ENCODE results near the gene ANXA11. TPM values are rescaled to one million over a fixed set of nuclear protein-coding genes. Genes with fewer than 3 reads are reported as not detected.
"Not testable (repeated sequence)": the region's sequence is repeated elsewhere in the genome, so short reads cannot be mapped to it uniquely, and the experiment has no call there.

The ANXA11 gene
- total RNA-seq, 2 donors from 2014 or later: 224 to 266 TPM

DNA sequence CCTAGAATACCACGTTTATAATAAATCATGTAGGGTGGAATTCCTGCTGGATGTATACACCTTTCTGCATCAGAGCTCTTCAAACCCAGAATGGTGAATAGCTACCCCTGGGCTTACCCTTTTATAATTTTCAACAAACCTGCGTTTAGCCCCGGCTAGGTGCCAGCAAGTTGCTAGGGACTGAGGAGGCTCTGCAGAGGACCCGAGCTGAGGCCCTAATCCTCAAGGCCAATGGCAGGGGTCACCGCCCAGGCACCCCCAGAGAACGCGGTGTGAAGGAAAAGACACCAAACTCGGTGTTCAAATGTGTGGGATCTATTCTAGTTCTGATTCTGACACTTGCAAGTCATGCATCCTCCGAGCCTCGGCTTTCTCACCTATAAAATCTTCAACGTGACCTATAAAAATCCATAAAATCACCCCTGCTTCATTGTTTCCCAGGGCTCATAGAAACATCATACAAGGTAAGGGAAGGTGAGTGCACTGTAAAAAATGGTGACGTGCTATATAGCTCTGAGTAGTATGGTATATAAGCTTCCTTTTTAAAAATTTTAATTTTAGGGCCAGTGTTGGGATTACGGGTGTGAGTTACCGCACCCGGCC lies 2.5 kb upstream of the ANXA11 start:
- H3K27ac ChIP-seq: peak overlapping the region; percentile 97 to 100
- DNase-seq (ENCODE audit: low spot score): no peak
- no peaks in the 10 kb centered on the region for H3K27me3 ChIP-seq
- peaks cover 0 to 38% of the 10 kb centered on the region in 2 donors for H3K4me1 ChIP-seq
- TF ChIP-seq, protein P1, sequence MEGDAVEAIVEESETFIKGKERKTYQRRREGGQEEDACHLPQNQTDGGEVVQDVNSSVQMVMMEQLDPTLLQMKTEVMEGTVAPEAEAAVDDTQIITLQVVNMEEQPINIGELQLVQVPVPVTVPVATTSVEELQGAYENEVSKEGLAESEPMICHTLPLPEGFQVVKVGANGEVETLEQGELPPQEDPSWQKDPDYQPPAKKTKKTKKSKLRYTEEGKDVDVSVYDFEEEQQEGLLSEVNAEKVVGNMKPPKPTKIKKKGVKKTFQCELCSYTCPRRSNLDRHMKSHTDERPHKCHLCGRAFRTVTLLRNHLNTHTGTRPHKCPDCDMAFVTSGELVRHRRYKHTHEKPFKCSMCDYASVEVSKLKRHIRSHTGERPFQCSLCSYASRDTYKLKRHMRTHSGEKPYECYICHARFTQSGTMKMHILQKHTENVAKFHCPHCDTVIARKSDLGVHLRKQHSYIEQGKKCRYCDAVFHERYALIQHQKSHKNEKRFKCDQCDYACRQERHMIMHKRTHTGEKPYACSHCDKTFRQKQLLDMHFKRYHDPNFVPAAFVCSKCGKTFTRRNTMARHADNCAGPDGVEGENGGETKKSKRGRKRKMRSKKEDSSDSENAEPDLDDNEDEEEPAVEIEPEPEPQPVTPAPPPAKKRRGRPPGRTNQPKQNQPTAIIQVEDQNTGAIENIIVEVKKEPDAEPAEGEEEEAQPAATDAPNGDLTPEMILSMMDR (IDR thresholded peaks at IDR 0.05): no peak
- peak overlapping the region; percentile 29 to 40 for H3K4me3 ChIP-seq
- no peaks in the 10 kb centered on the region for H3K9me3 ChIP-seq
- H3K36me3 ChIP-seq: no peaks in the 10 kb centered on the region

DNA sequence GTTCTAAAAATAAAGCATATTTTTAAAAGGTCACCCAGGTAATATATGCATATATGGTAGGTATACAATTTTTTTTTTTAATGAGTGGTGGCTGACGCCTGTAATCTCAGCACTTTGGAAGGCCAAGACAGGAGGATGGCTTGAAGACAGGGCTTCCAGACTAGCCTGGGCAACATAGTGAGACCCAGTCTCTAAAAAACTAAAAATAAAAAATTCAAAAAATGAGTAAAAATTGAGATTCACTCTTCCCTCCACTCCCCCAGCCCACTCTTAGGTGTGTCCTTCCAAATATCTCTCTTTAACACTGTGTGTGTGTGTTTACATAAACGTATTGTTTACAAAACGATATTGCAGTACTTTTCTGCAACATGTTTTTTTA lies 929 bp upstream of the ANXA11 start:
- Histone ChIP-seq H3K4me3 (no peak overlapping the region), H3K9me3 (no peaks in the 10 kb centered on the region), H3K27me3 (no peaks in the 10 kb centered on the region), H3K27ac (peak overlapping the region; percentile 97 to 100), H3K4me1 (peaks cover 0 to 54% of the 10 kb centered on the region in 2 donors), H3K36me3 (no peaks in the 10 kb centered on the region)
- TF ChIP-seq, protein P1 (IDR thresholded peaks at IDR 0.05): no peak
- DNase-seq (ENCODE audit: low spot score): no peak

DNA sequence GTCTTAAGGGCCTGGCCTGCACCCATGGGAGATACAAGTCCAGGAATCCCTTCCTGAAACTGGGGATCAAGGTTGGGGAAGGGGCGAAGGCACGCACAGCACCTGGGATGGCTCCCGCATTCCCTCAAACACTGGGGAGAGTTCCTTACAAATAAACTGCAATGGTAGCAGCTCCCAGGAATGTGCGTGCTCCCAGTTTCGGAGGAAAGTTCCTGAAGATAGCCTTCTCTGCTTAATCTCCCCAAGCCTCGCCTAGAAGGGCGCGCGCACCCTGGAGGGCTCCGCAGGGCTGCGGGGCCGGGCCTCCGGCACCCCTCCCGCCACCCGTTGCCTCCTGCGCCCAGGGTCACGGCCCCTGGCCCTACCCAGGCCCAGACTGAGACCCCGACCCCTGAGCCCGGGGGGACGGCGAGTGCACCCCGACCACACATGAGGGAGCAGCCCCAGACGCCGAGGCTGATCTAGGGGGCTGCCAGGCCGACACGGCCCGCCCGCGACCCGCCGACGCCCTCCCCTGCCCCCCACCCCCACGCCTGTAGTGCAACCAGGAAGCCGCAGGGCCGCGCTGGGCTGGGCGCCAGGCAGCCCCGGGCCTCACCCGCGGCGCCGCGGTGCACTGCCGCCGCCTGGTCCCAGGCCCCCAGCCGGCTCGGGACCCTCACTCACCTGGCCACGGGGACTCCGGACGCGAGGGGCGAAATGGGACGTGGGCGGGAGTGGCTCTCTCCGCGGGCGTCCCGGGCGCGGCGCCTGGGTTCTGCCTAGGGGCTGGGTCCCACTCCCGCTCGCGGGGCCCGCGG lies 460 bp downstream of the ANXA11 start:
- Histone ChIP-seq H3K9me3 (no peaks in the 10 kb centered on the region), H3K4me1 (peaks cover 0 to 68% of the 10 kb centered on the region in 2 donors), H3K36me3 (no peaks in the 10 kb centered on the region), H3K4me3 (peak overlapping the region; percentile 86 to 92), H3K27me3 (no peaks in the 10 kb centered on the region), H3K27ac (peak overlapping the region; percentile 97 to 100)
- TF ChIP-seq, protein P1 (IDR thresholded peaks at IDR 0.05): no peak
- no peak for DNase-seq (ENCODE audit: low spot score)

DNA sequence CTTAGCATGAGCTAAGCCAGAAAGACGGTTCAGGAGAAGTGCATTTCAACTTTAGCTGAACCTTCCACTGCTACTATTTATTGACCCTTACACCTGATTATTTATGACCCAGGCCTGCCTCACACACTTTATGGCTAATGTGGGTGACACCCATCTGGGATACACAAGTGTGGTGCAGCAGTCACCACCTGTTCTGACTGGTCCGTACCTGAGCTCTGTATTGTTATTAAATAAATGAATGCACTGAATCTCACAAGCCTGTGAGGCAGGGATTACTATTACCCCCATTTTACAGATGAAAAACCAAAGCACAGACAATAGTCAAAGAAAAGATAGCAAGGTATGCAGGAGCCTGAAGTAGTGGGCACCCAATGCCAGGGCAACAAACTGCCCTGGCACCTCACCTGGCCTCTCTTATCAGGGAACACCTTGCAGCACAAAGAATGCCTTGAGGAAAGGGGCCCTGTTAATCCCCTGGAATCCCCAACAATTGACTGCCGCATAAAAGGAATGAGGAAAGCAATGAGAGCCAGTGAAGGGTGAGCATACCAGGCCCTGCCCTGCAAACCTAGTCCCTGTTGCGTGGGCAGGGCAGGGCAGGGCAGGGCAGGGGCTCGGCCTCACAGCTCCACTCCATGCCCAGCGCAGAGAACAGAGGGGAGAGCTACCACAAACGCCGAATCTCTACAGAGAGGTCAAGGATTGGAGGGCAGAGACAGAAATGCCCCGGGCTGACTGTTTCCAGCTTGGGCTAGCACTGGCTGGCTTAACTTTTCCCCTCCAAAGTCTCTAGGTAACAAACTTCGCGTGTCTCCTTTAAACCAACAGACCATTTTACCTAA lies 1.3 kb downstream of the ANXA11 start:
- Histone ChIP-seq H3K27ac (peak overlapping the region; percentile 97 to 100), H3K27me3 (no peaks in the 10 kb centered on the region), H3K4me3 (peak overlapping the region; percentile 86 to 92), H3K4me1 (peaks cover 0 to 76% of the 10 kb centered on the region in 2 donors), H3K9me3 (no peaks in the 10 kb centered on the region), H3K36me3 (no peaks in the 10 kb centered on the region)
- no peak for DNase-seq (ENCODE audit: low spot score)
- TF ChIP-seq, protein P1 (IDR thresholded peaks at IDR 0.05): no peak

DNA sequence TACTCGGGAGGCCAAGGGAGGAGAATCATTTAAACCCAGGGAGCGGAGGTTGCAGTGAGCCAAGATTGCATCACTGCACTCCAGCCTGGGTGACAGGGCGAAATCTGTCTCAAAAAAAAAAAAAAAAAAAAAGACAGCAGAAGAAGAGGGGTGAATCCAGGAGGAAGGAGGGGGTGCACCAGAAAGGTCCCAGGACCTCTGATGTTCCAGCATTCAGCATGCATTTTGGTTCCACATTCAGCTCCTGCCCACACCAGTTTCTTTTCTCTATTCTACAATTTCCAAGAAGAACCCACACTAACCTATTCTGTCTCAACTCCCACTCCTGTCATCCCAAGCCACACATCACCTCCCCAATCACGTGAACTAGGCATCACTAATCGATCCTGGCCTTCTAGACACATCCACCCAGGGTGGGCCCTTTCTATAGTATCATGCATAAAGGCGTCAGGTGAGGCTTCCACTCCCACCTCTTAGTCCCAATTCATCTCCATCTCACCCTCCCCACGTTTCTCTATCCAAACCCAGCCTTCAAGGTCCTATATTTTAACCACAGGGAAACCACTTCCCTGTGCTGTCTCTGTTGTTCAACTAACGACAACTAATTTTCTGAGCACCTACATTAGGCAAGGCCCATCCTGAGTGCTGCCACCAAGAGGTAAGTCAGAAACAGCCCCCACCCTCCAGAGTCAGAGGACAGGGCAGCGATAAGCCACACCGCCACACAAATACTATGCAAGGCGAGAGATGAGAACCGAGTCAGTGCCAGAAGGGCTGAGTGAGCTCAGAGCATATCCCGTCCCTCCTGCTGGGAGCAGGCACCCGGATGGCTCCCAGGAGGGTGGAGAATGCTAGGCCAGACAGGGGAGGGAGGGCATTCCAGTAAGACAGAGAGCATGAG lies 2.2 kb downstream of the ANXA11 start:
- Histone ChIP-seq H3K27ac (peak overlapping the region; percentile 97 to 100), H3K4me1 (peaks cover 0 to 84% of the 10 kb centered on the region in 2 donors), H3K4me3 (peak overlapping the region; percentile 86 to 92), H3K9me3 (no peaks in the 10 kb centered on the region), H3K27me3 (no peaks in the 10 kb centered on the region), H3K36me3 (no peaks in the 10 kb centered on the region)
- peak; percentile 94 for DNase-seq (ENCODE audit: low spot score)
- TF ChIP-seq, protein P1 (IDR thresholded peaks at IDR 0.05): peak in 1 of 2 donors; percentile 58

DNA sequence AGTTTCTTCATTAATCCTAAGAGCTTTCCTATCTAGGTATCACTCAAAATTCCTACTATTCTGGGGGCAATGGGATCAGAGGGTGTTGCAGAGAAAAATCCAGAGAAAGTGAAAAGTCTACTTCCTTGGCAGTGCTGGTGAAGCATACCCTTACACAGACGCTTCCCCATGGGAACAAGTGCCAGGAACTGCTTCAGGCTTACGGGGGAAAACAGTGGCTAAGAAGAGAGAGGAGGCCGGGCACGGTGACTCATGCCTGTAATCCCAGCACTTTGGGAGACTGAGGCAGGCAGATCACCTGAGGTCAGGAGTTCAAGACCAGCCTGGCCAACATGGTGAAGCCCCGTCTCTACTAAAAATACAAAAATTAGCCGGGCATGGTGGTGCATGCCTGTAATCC lies 2.8 kb downstream of the ANXA11 start:
- H3K4me3 ChIP-seq: peak overlapping the region in 1 of 2 donors; percentile 11

More for the DNA sequence above, 2.8 kb downstream of the ANXA11 start:
- Histone ChIP-seq H3K4me1 (peaks cover 0 to 85% of the 10 kb centered on the region in 2 donors), H3K27ac (peak overlapping the region; percentile 97 to 100)
- not testable (repeated sequence) for DNase-seq (ENCODE audit: low spot score); H3K27me3 ChIP-seq; H3K36me3 ChIP-seq; H3K9me3 ChIP-seq

All from right atrium auricular region (tissue), 2 donors.